GM18909 (cell line): ENCODE data around the gene CTDSPL.
A peak's percentile ranks its signal among the peaks of the same experiment; 100 is the strongest.

Experiments
- ATAC-seq: cut with Tn5 transposase; IDR thresholded peaks from one replicate; pipeline ENCODE4 v1.9.1; 2021; ENCODE audit warnings: mild to moderate bottlenecking; ENCODE audit not compliant: unreplicated experiment, poor library complexity

The CTDSPL gene

GRCh38 chr3:37887824-37888223 is 26.1 kb downstream of the CTDSPL start:
- ATAC-seq, result no peak

DNA sequence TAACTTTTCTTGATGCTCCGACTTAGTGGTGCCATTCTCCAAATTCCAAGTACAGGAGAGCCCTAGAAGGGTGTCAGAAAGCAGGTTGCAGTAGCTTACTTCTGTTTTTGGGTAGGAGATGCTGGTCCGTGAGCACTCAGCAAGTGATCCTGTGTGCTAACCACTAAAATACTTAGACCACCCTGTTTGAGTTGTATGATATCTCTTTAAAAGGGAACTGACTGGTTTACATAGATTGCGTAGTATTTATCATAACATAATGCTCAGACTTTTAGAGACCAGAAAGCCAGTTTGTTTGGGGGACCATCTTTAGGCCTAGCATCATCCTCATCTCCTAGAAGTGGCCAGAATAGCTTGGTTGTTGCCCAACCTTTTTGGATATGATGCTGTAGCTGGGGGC is 26.7 kb downstream of the CTDSPL start:
- no peak for ATAC-seq

DNA sequence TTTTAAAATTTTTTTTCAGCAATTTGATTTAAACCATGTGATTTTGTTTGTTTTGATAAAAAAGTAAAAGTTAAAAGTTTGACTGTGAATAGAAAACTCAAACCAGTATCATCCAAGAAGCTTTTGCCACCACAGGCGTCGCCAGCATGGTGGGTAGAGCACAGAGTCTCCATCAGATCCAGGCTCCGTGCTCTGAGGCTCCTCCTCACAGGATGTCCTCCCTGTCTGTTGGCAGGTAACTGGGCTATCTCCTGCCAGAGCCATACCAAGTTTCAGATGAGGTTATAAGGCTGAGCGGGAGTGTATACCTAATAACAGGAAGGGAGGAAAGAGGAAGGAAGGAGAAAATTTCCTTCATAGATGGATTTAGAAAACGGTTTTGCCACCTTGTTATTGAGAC is 28.8 kb downstream of the CTDSPL start:
- ATAC-seq, result no peak

- ATAC-seq, result no peak
Observed at GRCh38 chr3:37891227-37891626, 29.5 kb downstream of the CTDSPL start.

DNA sequence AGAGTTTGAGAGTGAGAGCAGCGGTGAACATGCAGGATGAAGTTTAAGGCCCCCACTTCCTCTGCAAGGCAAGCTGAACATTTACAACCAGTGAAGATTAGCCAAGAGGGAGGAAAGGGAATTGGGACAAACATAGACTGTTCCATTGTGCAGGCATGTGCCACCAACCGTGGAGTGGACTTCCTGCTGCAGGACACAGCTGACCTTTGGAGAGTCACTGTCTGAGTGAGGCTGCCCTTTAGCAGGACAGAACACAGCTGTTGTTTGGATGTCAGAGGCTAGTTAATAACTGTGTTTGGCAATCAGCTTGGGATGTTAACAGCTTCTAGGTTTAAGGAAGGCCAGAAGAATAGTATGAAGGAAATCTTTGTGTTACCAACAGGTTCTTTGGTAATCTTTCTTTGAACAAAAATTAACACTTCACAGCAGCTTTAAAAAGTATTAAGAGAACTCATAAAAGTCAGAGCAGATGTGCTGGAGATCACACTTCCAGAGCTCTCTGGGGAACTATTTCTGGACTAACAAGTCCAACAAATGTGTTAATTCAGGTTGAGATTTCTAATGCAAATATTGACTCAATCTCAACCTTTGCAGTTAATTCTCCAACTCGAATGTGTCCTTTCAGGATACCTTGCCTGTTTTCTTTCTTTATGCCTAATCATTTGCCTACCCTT is 31.4 kb downstream of the CTDSPL start:
- no peak for ATAC-seq

- no peak for ATAC-seq
Observed at GRCh38 chr3:37896827-37897226, 35.1 kb downstream of the CTDSPL start.

DNA sequence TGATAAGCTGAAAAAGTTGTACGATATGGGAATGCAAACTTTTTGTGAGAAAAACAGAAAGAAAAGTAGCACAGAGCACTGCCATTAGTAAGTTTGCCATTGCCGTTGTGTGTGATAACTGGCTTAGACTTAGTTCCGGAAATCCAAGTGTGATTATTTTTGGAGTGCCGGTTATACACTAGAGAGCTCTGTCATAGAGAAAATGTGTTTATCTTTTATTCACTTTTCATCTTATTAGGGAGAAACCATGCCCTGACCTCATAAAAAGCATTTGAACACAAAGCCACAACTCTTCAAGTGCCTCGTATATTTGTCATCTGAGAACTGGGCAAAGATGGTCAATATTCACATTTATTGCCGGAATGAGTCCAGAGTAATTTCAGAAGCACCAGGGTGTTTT is 36.1 kb downstream of the CTDSPL start:
- ATAC-seq, result no peak

- ATAC-seq, result no peak
Observed at GRCh38 chr3:37898424-37898823, 36.7 kb downstream of the CTDSPL start.

DNA sequence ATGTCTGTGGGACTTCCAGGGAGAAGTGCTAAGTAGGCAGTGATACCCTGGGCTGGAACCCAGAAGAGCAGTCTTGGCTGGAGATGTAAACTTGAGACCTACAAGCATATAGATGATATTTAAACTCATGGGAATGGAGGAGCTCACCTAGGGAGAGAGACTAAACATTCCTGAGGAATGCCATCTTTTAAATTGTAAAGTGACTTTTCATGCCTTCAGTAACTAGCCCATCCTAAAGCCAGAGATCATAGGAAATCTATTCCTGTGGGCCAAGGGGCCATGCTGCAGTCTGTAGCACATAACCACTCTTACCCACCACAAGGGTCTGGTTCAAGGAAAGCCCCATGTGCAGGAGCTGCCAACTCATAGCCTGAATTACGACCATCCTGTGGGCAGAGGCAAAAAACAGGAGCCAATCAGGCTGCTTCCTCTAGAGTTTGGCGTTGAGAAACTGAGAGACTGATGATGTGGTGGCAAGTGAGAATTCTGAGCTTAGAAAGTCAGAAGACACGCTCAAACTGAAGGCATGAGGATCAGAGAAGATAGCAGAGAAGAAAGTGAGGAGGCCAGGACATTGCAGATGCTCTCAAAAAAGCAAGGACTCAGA is 37.5 kb downstream of the CTDSPL start:
- ATAC-seq, result peak; percentile 71

GRCh38 chr3:37899711-37900306 is 38.1 kb downstream of the CTDSPL start:
- ATAC-seq, result no peak

DNA sequence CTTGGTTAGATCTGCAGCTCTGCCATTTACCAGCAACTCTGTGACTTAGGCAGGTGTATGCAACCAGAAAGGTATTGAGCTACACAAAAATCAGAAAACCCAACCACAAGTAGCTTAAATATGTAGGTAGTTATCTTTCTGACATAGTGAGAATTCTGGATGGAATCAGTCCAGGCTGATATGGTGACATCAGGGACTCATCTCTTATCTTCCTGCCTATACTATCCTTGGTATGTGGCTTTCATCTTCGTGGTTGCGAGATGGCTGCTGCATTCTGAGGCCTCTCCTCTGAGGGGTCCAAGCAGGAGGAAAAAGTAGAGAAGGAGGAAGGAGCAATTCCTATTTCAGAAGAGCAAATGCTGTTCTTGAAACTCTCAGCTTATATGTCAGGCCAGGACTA is 40.0 kb downstream of the CTDSPL start:
- no peak for ATAC-seq

GRCh38 chr3:37902674-37903073 is 41.0 kb downstream of the CTDSPL start:
- no peak for ATAC-seq

DNA sequence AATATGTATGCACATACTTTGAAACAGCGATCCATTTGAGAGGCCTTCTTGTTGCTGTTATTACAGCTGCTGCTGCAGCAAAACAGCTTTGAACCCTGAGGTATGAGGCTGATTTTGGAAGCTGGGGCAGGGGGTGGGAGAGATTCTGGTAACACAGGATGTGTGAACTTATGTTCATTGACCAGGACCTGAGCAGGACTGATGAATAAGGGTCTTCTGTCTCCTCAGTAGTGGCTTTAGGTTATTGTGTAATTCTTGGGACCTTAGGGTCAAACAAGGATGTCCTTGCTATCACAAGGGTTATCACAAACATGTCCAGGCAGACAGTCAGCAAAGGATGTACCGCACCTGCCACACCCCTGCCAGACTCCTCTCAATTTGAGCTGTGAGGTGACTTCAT is 41.6 kb downstream of the CTDSPL start:
- no peak for ATAC-seq

GRCh38 chr3:37903734-37904133 is 42.1 kb downstream of the CTDSPL start:
- no peak for ATAC-seq

GRCh38 chr3:37904601-37905000 is 42.9 kb downstream of the CTDSPL start:
- ATAC-seq, result no peak

- ATAC-seq, result no peak
Observed at GRCh38 chr3:37905346-37905745, 43.7 kb downstream of the CTDSPL start.

GRCh38 chr3:37905987-37906674 is 44.5 kb downstream of the CTDSPL start:
- ATAC-seq, result no peak

DNA sequence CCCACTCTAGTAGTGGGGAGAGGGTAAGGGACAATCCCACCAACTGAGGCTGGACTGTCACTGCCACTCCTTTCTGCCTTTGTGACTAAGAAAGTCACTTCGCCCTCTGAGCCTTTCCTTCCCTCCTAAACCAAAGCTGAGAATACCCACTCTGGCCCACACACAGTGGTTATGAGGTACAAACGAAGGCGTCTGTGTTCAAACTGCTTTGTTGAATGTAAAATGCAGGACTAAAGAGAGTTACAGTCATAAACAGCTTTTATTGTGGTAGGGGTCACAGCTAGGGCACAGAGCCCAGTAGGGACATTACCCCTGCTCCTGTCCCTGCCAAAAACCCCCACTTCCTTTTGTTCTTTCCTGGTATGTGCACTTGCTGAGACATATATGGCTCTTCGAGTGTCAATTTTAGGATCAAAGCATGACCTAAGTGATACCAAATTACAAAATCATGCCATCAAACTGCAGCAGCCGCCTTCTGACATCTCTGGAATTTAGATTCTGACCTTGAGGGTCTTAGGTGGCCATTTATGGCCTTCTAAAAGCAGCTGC is 45.1 kb downstream of the CTDSPL start:
- ATAC-seq, result no peak

- ATAC-seq, result no peak
Observed at GRCh38 chr3:37907371-37907770, 45.7 kb downstream of the CTDSPL start.

GRCh38 chr3:37907906-37908305 is 46.2 kb downstream of the CTDSPL start:
- ATAC-seq, result peak; percentile 95
